T-helper 22 cell (primary cell): Measurements from ENCODE around the gene PLXNB2.

Experiments
- DNase-seq: peaks from one replicate; pipeline ENCODE4 v3.0.0-alpha.2; 2020; ENCODE audit warnings: low read depth

The PLXNB2 gene

GRCh38 chr22:50312371-50312770 is 4.9 kb upstream of the PLXNB2 start:
- no peak for DNase-seq

- no peak for DNase-seq
Observed at GRCh38 chr22:50311606-50312351, 4.3 kb upstream of the PLXNB2 start.

- DNase-seq, result no peak
Observed at GRCh38 chr22:50310949-50311444, 3.6 kb upstream of the PLXNB2 start.

GRCh38 chr22:50310031-50310722 is 2.7 kb upstream of the PLXNB2 start:
- no peak for DNase-seq

- no peak for DNase-seq
Observed at GRCh38 chr22:50309601-50309991, 2.1 kb upstream of the PLXNB2 start.

- DNase-seq, result no peak
Observed at GRCh38 chr22:50308986-50309600, 1.6 kb upstream of the PLXNB2 start.

GRCh38 chr22:50308597-50308935 is 1.1 kb upstream of the PLXNB2 start:
- no peak for DNase-seq

- no peak for DNase-seq
Observed at GRCh38 chr22:50307890-50308596, 597 bp upstream of the PLXNB2 start.

- no peak for DNase-seq
Observed at GRCh38 chr22:50305923-50306566, 1.4 kb downstream of the PLXNB2 start.

- no peak for DNase-seq
Observed at GRCh38 chr22:50305393-50305922, 2.0 kb downstream of the PLXNB2 start.

GRCh38 chr22:50304528-50305392 is 2.7 kb downstream of the PLXNB2 start:
- DNase-seq, result no peak

- DNase-seq, result no peak
Observed at GRCh38 chr22:50303848-50304527, 3.5 kb downstream of the PLXNB2 start.

- no peak for DNase-seq
Observed at GRCh38 chr22:50303515-50303847, 4.0 kb downstream of the PLXNB2 start.

GRCh38 chr22:50302564-50302963 is 4.9 kb downstream of the PLXNB2 start:
- DNase-seq, result no peak

- no peak for DNase-seq
Observed at GRCh38 chr22:50302041-50302541, 5.4 kb downstream of the PLXNB2 start.

- no peak for DNase-seq
Observed at GRCh38 chr22:50301581-50301991, 5.9 kb downstream of the PLXNB2 start.

GRCh38 chr22:50300620-50301257 is 6.7 kb downstream of the PLXNB2 start:
- DNase-seq, result no peak

GRCh38 chr22:50299785-50300619 is 7.4 kb downstream of the PLXNB2 start:
- DNase-seq, result no peak
